HEK293 (cell line): ENCODE results near the gene BPIFB4.

ENCODE experiments used
- CTCF ChIA-PET: fragments of 350-600 bp; formaldehyde crosslinking; extraction: SDS; loops from one replicate; lab custom pipeline; 2021; ENCODE audit warnings: antibody characterized with exemption; lab: Yijun Ruan, JAX
- POLR2A ChIA-PET: fragments of 300-600 bp; formaldehyde crosslinking; extraction: SDS; loops from one replicate; lab custom pipeline; 2020; ENCODE audit warnings: antibody characterized with exemption, inconsistent platforms; lab: Yijun Ruan, JAX
- H3K27ac ChIP-seq: fragments of 200-500 bp; sonication (Bioruptor generic); 2 replicates; pipeline ENCODE4 v1.5.1; 2014; ENCODE audit warnings: low read depth, low read length, control low read depth, inconsistent platforms; ENCODE audit errors: extremely low read depth
- H3K36me3 ChIP-seq, 2 experiments: fragments of 200-500 bp in 1 of 2; sonication (Bioruptor generic) in 1 of 2; 1 replicate in 1 of 2; 2 replicates in 1 of 2; pipeline ENCODE4 v1.5.1; 2014 to 2017; ENCODE audit warnings: inconsistent platforms in 2 of 2, low read length in 2 of 2; ENCODE audit not compliant: control insufficient read depth in 2 of 2, insufficient read depth in 1 of 2
- H3K4me1 ChIP-seq: fragments of 200-500 bp; sonication (Bioruptor generic); 2 replicates; pipeline ENCODE4 v1.5.1; 2014; ENCODE audit warnings: mild to moderate bottlenecking, low read length, inconsistent platforms; ENCODE audit not compliant: control insufficient read depth, insufficient read depth
- H3K4me3 ChIP-seq: 2 replicates; pipeline ENCODE4 v1.5.1; 2011; ENCODE audit warnings: low read depth, mild to moderate bottlenecking, control low read depth, low read length, moderate library complexity
- H3K9me3 ChIP-seq: fragments of 200-500 bp; sonication (Bioruptor generic); 2 replicates; pipeline ENCODE4 v1.5.1; 2014; ENCODE audit warnings: low read depth, low read length, inconsistent platforms; ENCODE audit not compliant: control insufficient read depth, insufficient read depth
- GFI1B ChIP-seq: fragments of 450-650 bp; formaldehyde crosslinking; IDR thresholded peaks from 2 replicates; pipeline ENCODE4 v1.5.1; 2016; ENCODE audit warnings: missing biosample characterization, missing genetic modification characterization
- GLI2 ChIP-seq: fragments of 450-650 bp; formaldehyde crosslinking; IDR thresholded peaks from 2 replicates; pipeline ENCODE4; 2017; ENCODE audit warnings: missing biosample characterization, missing genetic modification characterization, low read depth, borderline replicate concordance
- GLIS1 ChIP-seq: fragments of 450-650 bp; formaldehyde crosslinking; IDR thresholded peaks from 2 replicates; pipeline ENCODE4 v1.5.1; 2016; ENCODE audit warnings: missing biosample characterization, missing genetic modification characterization
- ZNF133 ChIP-seq: fragments of 450-650 bp; formaldehyde crosslinking; IDR thresholded peaks from 2 replicates; pipeline ENCODE4 v1.5.1; 2016; ENCODE audit warnings: missing biosample characterization, missing genetic modification characterization
- ZNF138 ChIP-seq: fragments of 450-650 bp; formaldehyde crosslinking; IDR thresholded peaks from 2 replicates; pipeline ENCODE4 v1.5.1; 2016; ENCODE audit warnings: missing biosample characterization, missing genetic modification characterization, borderline replicate concordance
- ZNF155 ChIP-seq: fragments of 450-650 bp; formaldehyde crosslinking; IDR thresholded peaks from 2 replicates; pipeline ENCODE4 v1.5.1; 2016; ENCODE audit warnings: missing biosample characterization, missing genetic modification characterization
- ZNF211 ChIP-seq: fragments of 450-650 bp; formaldehyde crosslinking; IDR thresholded peaks from 2 replicates; pipeline ENCODE4 v1.5.1; 2016; ENCODE audit warnings: low read depth, missing biosample characterization, missing genetic modification characterization
- ZNF23 ChIP-seq: fragments of 450-650 bp; formaldehyde crosslinking; IDR thresholded peaks from 2 replicates; pipeline ENCODE4 v1.5.1; 2016; ENCODE audit warnings: missing biosample characterization, missing genetic modification characterization, borderline replicate concordance
- ZNF292 ChIP-seq: fragments of 450-650 bp; formaldehyde crosslinking; IDR thresholded peaks from 2 replicates; pipeline ENCODE4 v1.5.1; 2016; ENCODE audit warnings: low read depth, missing biosample characterization, missing genetic modification characterization, borderline replicate concordance
- ZNF335 ChIP-seq: fragments of 450-650 bp; formaldehyde crosslinking; conservative IDR thresholded peaks from 2 replicates; pipeline ENCODE4 v1.5.1; 2016; ENCODE audit warnings: missing biosample characterization, missing genetic modification characterization
- ZNF585B ChIP-seq: fragments of 450-650 bp; formaldehyde crosslinking; IDR thresholded peaks from 2 replicates; pipeline ENCODE4 v1.5.1; 2016; ENCODE audit warnings: missing biosample characterization, missing genetic modification characterization
- ZNF791 ChIP-seq: fragments of 450-650 bp; formaldehyde crosslinking; IDR thresholded peaks from 2 replicates; pipeline ENCODE4 v1.5.1; 2016; ENCODE audit warnings: missing biosample characterization, missing genetic modification characterization
- TF ChIP-seq, protein P1 (sequence below): fragments of 450-650 bp; formaldehyde crosslinking; conservative IDR thresholded peaks from 2 replicates; pipeline ENCODE4 v1.5.1; 2016; ENCODE audit warnings: low read depth, missing biosample characterization, missing genetic modification characterization
- TF ChIP-seq, protein P2 (sequence below): fragments of 450-650 bp; formaldehyde crosslinking; IDR thresholded peaks from 2 replicates; pipeline ENCODE4 v1.5.1; 2016; ENCODE audit warnings: missing biosample characterization, missing genetic modification characterization, borderline replicate concordance
- TF ChIP-seq, protein P3 (sequence below): fragments of 450-650 bp; formaldehyde crosslinking; IDR thresholded peaks from 2 replicates; pipeline ENCODE4 v1.5.0; 2017; ENCODE audit warnings: missing biosample characterization, missing genetic modification characterization, borderline replicate concordance

BPIFB4 gene

GRCh38 chr20:33110147-33110825 is 30.8 kb downstream of the BPIFB4 start (continued):
- TF ChIP-seq, protein P1, sequence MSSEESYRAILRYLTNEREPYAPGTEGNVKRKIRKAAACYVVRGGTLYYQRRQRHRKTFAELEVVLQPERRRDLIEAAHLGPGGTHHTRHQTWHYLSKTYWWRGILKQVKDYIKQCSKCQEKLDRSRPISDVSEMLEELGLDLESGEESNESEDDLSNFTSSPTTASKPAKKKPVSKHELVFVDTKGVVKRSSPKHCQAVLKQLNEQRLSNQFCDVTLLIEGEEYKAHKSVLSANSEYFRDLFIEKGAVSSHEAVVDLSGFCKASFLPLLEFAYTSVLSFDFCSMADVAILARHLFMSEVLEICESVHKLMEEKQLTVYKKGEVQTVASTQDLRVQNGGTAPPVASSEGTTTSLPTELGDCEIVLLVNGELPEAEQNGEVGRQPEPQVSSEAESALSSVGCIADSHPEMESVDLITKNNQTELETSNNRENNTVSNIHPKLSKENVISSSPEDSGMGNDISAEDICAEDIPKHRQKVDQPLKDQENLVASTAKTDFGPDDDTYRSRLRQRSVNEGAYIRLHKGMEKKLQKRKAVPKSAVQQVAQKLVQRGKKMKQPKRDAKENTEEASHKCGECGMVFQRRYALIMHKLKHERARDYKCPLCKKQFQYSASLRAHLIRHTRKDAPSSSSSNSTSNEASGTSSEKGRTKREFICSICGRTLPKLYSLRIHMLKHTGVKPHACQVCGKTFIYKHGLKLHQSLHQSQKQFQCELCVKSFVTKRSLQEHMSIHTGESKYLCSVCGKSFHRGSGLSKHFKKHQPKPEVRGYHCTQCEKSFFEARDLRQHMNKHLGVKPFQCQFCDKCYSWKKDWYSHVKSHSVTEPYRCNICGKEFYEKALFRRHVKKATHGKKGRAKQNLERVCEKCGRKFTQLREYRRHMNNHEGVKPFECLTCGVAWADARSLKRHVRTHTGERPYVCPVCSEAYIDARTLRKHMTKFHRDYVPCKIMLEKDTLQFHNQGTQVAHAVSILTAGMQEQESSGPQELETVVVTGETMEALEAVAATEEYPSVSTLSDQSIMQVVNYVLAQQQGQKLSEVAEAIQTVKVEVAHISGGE: no peak
- TF ChIP-seq ZNF791: no peak
- TF ChIP-seq ZNF138 (tag by site-specific recombination): no peak
- no peak for TF ChIP-seq ZNF211 (tag by site-specific recombination)
- no peak for TF ChIP-seq ZNF133 (tag by site-specific recombination)
- TF ChIP-seq ZNF155 (tag by site-specific recombination): no peak
- TF ChIP-seq ZNF585B: no peak

- no peak overlapping the region for H3K27ac ChIP-seq
- H3K9me3 ChIP-seq: no peaks in the 10 kb centered on the region
- TF ChIP-seq, protein P2, sequence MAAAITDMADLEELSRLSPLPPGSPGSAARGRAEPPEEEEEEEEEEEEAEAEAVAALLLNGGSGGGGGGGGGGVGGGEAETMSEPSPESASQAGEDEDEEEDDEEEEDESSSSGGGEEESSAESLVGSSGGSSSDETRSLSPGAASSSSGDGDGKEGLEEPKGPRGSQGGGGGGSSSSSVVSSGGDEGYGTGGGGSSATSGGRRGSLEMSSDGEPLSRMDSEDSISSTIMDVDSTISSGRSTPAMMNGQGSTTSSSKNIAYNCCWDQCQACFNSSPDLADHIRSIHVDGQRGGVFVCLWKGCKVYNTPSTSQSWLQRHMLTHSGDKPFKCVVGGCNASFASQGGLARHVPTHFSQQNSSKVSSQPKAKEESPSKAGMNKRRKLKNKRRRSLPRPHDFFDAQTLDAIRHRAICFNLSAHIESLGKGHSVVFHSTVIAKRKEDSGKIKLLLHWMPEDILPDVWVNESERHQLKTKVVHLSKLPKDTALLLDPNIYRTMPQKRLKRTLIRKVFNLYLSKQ (tag by site-specific recombination): no peak
- TF ChIP-seq, protein P3, sequence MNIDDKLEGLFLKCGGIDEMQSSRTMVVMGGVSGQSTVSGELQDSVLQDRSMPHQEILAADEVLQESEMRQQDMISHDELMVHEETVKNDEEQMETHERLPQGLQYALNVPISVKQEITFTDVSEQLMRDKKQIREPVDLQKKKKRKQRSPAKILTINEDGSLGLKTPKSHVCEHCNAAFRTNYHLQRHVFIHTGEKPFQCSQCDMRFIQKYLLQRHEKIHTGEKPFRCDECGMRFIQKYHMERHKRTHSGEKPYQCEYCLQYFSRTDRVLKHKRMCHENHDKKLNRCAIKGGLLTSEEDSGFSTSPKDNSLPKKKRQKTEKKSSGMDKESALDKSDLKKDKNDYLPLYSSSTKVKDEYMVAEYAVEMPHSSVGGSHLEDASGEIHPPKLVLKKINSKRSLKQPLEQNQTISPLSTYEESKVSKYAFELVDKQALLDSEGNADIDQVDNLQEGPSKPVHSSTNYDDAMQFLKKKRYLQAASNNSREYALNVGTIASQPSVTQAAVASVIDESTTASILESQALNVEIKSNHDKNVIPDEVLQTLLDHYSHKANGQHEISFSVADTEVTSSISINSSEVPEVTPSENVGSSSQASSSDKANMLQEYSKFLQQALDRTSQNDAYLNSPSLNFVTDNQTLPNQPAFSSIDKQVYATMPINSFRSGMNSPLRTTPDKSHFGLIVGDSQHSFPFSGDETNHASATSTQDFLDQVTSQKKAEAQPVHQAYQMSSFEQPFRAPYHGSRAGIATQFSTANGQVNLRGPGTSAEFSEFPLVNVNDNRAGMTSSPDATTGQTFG: no peak
- TF ChIP-seq GLIS1 (tag by site-specific recombination) (no peak), ZNF292 (tag by site-specific recombination) (no peak), GLI2 (tag by site-specific recombination) (no peak), ZNF335 (tag by site-specific recombination) (no peak), ZNF23 (tag by site-specific recombination) (no peak), GFI1B (tag by site-specific recombination) (no peak)
- ChIA-PET POLR2A (no interaction called here), CTCF (interaction anchor here (0.6 kb wide), 1 partner anchor 333 kb away, joined by 3 read pairs; no protein-coding TSS in a partner anchor)
- H3K36me3 ChIP-seq: no peaks in the 10 kb centered on the region
- H3K4me1 ChIP-seq: no peaks in the 10 kb centered on the region
- H3K4me3 ChIP-seq: no peak overlapping the region
These were observed 31.9 kb downstream of the BPIFB4 start for GRCh38 chr20:33111306-33111705.
